DND-41 (cell line): ENCODE results near the gene ESYT2.

Source experiments
- ATAC-seq: fragments of 200-7000 bp; cut with Tn5 transposase; 3 replicates; pipeline ENCODE4 v1.9.1; 2021; ENCODE audit warnings: low read depth; ENCODE audit not compliant: insufficient read depth
- DNase-seq: peaks from one replicate; pipeline ENCODE4 v3.0.0-alpha.2; 2020
- H2AFZ ChIP-seq: 2 replicates; pipeline ENCODE4 v1.6.0; 2012; ENCODE audit warnings: low read depth, low read length
- H3K27ac ChIP-seq: 2 replicates; pipeline ENCODE4 v1.5.1; 2012; ENCODE audit warnings: low read length, inconsistent platforms
- H3K27me3 ChIP-seq: fragments of 200-600 bp; sonication (generic); 2 replicates; pipeline ENCODE4 v1.6.0; 2012; ENCODE audit warnings: low read length, mild to moderate bottlenecking, inconsistent platforms; ENCODE audit not compliant: insufficient read depth, poor library complexity
- H3K36me3 ChIP-seq: 2 replicates; pipeline ENCODE4 v1.5.1; 2012; ENCODE audit warnings: low read length, inconsistent platforms; ENCODE audit not compliant: insufficient read depth
- H3K4me1 ChIP-seq: 2 replicates; pipeline ENCODE4 v1.5.1; 2012; ENCODE audit warnings: mild to moderate bottlenecking, low read length; ENCODE audit not compliant: insufficient read depth
- H3K4me2 ChIP-seq: 2 replicates; pipeline ENCODE4 v1.6.0; 2012; ENCODE audit warnings: mild to moderate bottlenecking, moderate library complexity, low read length, inconsistent platforms; ENCODE audit not compliant: insufficient read depth
- H3K4me3 ChIP-seq, 2 experiments: fragments of 200-600 bp in 1 of 2; shearing (Covaris generic) in 1 of 2; 2 replicates each; pipeline ENCODE4 v1.5.1; 2012 to 2016; ENCODE audit warnings: inconsistent platforms in 2 of 2, low read length in 2 of 2, mild to moderate bottlenecking in 2 of 2, low read depth in 1 of 2, moderate library complexity in 1 of 2
- H3K79me2 ChIP-seq: 2 replicates; pipeline ENCODE4 v1.6.0; 2012; ENCODE audit warnings: low read length, inconsistent platforms; ENCODE audit not compliant: insufficient read depth
- H3K9ac ChIP-seq: 2 replicates; pipeline ENCODE4 v1.6.0; 2012; ENCODE audit warnings: low read depth, mild to moderate bottlenecking, inconsistent platforms, low read length, moderate library complexity
- H3K9me3 ChIP-seq: 2 replicates; pipeline ENCODE4 v1.5.1; 2012; ENCODE audit warnings: low read length, moderate library complexity, mild to moderate bottlenecking, inconsistent platforms; ENCODE audit not compliant: insufficient read depth, severe bottlenecking
- H4K20me1 ChIP-seq: 2 replicates; pipeline ENCODE4 v1.6.0; 2012; ENCODE audit warnings: low read length; ENCODE audit not compliant: insufficient read depth
- CTCF ChIP-seq: IDR thresholded peaks from 2 replicates; pipeline ENCODE4 v1.5.1; 2012; ENCODE audit warnings: borderline replicate concordance, low read length, moderate library complexity, mild to moderate bottlenecking; ENCODE audit not compliant: poor library complexity, severe bottlenecking; ENCODE audit errors: extremely low read depth
- EZH2 ChIP-seq: IDR thresholded peaks from 3 replicates; pipeline ENCODE4 v1.6.1; 2012; ENCODE audit warnings: borderline replicate concordance, low read depth, mild to moderate bottlenecking, moderate library complexity, low read length, inconsistent platforms; ENCODE audit not compliant: severe bottlenecking

ESYT2 gene

GRCh38 chr7:158789842-158790241, 39.5 kb downstream of the ESYT2 start:
- DNase-seq (no peak), ATAC-seq (no peak)
- Histone ChIP-seq H3K27me3 (no peaks in the 10 kb centered on the region), H3K4me3 (no peak overlapping the region), H3K9me3 (no peaks in the 10 kb centered on the region), H3K79me2 (0 out of 2 replicates have a peak, but pooled peaks cover 3% of the 10 kb centered on the region), H3K4me1 (no peaks in the 10 kb centered on the region), H4K20me1 (peaks cover 3% of the 10 kb centered on the region; the same call in 1 of the 2 replicates), H2AFZ (no peak overlapping the region), H3K4me2 (no peak overlapping the region), H3K9ac (no peak overlapping the region), H3K27ac (no peak overlapping the region), H3K36me3 (peaks cover 81% of the 10 kb centered on the region)
- TF ChIP-seq EZH2 = no peak
- no peak for TF ChIP-seq CTCF

GRCh38 chr7:158786898-158787297, 42.4 kb downstream of the ESYT2 start:
- H3K4me2 ChIP-seq = no peak overlapping the region
- H2AFZ ChIP-seq = no peak overlapping the region
- no peaks in the 10 kb centered on the region for H3K9me3 ChIP-seq
- no peak for DNase-seq
- H3K36me3 ChIP-seq = peaks cover 86% of the 10 kb centered on the region
- 0 out of 2 replicates have a peak overlapping the region, but pooled peaks have one; percentile 29 for H3K27ac ChIP-seq
- H3K4me3 ChIP-seq = no peak overlapping the region
- H3K9ac ChIP-seq = no peak overlapping the region
- no peaks in the 10 kb centered on the region for H3K79me2 ChIP-seq
- TF ChIP-seq CTCF = no peak
- TF ChIP-seq EZH2 = no peak
- no peaks in the 10 kb centered on the region for H4K20me1 ChIP-seq
- no peaks in the 10 kb centered on the region for H3K4me1 ChIP-seq
- ATAC-seq = no peak
- H3K27me3 ChIP-seq = no peaks in the 10 kb centered on the region

- Histone ChIP-seq H3K79me2 (peaks cover 7% of the 10 kb centered on the region; the same call in 1 of the 2 replicates), H4K20me1 (peaks cover 8% of the 10 kb centered on the region), H3K4me2 (no peak overlapping the region), H3K9me3 (no peaks in the 10 kb centered on the region), H3K9ac (no peak overlapping the region), H3K4me1 (peaks cover 8% of the 10 kb centered on the region; the same call in 1 of the 2 replicates), H3K27ac (no peak overlapping the region; the same call in 1 of the 2 replicates), H2AFZ (no peak overlapping the region), H3K27me3 (no peaks in the 10 kb centered on the region), H3K36me3 (peaks cover 89% of the 10 kb centered on the region), H3K4me3 (no peak overlapping the region)
- DNase-seq (no peak), ATAC-seq (no peak)
- TF ChIP-seq CTCF = no peak
- TF ChIP-seq EZH2 = no peak
Measured at GRCh38 chr7:158784270-158784669, 45.0 kb downstream of the ESYT2 start.
